Measurements from ENCODE around the gene LCLAT1.

- TF ChIP-seq CTCF (IDR thresholded peaks at IDR 0.05; ENCODE audit: low read length) (no peak), EZH2 (IDR thresholded peaks at IDR 0.05; ENCODE audit: borderline replicate concordance, low read length) (no peak)
Observed at GRCh38 chr2:30433541-30434299, 13.3 kb upstream of the LCLAT1 start.

Measured in OCI-LY1 (cell line).